GM18505 (cell line): Measurements from ENCODE around the gene HMGA1.
A peak's percentile ranks its signal among the peaks of the same experiment; 100 is the strongest.

Source experiments
- ATAC-seq: cut with Tn5 transposase; IDR thresholded peaks from one replicate; pipeline ENCODE4 v1.9.1; 2021; ENCODE audit not compliant: unreplicated experiment
- POLR2A ChIP-seq: IDR thresholded peaks from 4 replicates; pipeline ENCODE4 v1.6.1; 2011; ENCODE audit warnings: borderline replicate concordance; ENCODE audit not compliant: insufficient read depth, insufficient read length; ENCODE audit errors: extremely low read depth

The HMGA1 gene

GRCh38 chr6:34285448-34286164 lies 48.9 kb downstream of the HMGA1 start:
- ATAC-seq: no peak
- TF ChIP-seq POLR2A: no peak

GRCh38 chr6:34288581-34288980 lies 51.9 kb downstream of the HMGA1 start:
- ATAC-seq: no peak
- peak; percentile 22 for TF ChIP-seq POLR2A

GRCh38 chr6:34289137-34289536 lies 52.5 kb downstream of the HMGA1 start:
- TF ChIP-seq POLR2A: no peak
- ATAC-seq: no peak

GRCh38 chr6:34292954-34293353 lies 56.3 kb downstream of the HMGA1 start:
- no peak for TF ChIP-seq POLR2A
- no peak for ATAC-seq

GRCh38 chr6:34295721-34296120 lies 59.0 kb downstream of the HMGA1 start:
- peak; percentile 80 for ATAC-seq
- no peak for TF ChIP-seq POLR2A
